Osteoblast (primary cell): ENCODE results near the gene LSS. TPM values are rescaled to one million over a fixed set of nuclear protein-coding genes. Genes with fewer than 3 reads are reported as not detected.
"Not testable (repeated sequence)": the region's sequence is repeated elsewhere in the genome, so short reads cannot be mapped to it uniquely, and the experiment has no call there.

ENCODE experiments used
- DNase-seq: peaks from one replicate; pipeline ENCODE4 v3.0.0; 2011; ENCODE audit warnings: low spot score, mixed read lengths; ENCODE audit not compliant: insufficient read length; ENCODE audit errors: missing footprints
- H2AFZ ChIP-seq: 2 replicates; pipeline ENCODE4 v1.6.0; 2011; ENCODE audit warnings: mild to moderate bottlenecking, low read length
- H3K27ac ChIP-seq: 2 replicates; pipeline ENCODE4 v1.5.1; 2011; ENCODE audit warnings: mild to moderate bottlenecking, low read depth, low read length, moderate library complexity
- H3K27me3 ChIP-seq: 2 replicates; pipeline ENCODE4 v1.6.0; 2012; ENCODE audit warnings: mild to moderate bottlenecking, control low read depth, inconsistent platforms, low read length, moderate library complexity; ENCODE audit not compliant: insufficient read depth
- H3K36me3 ChIP-seq: 2 replicates; pipeline ENCODE4 v1.5.1; 2011; ENCODE audit warnings: mild to moderate bottlenecking, low read length, control low read depth, moderate library complexity; ENCODE audit not compliant: insufficient read depth
- H3K4me1 ChIP-seq: 2 replicates; pipeline ENCODE4 v1.5.1; 2011; ENCODE audit warnings: mild to moderate bottlenecking, low read length, control low read depth, moderate library complexity; ENCODE audit not compliant: insufficient read depth
- H3K4me2 ChIP-seq: 2 replicates; pipeline ENCODE4 v1.6.0; 2011; ENCODE audit warnings: mild to moderate bottlenecking, low read length; ENCODE audit not compliant: insufficient read depth
- H3K4me3 ChIP-seq: fragments of 200-600 bp; sonication (generic); 3 replicates; pipeline ENCODE4 v1.5.1; 2012; ENCODE audit warnings: mild to moderate bottlenecking, low read length, inconsistent platforms; ENCODE audit not compliant: insufficient read depth
- H3K79me2 ChIP-seq: 2 replicates; pipeline ENCODE4 v1.6.0; 2012; ENCODE audit warnings: mild to moderate bottlenecking, low read length, control low read depth, inconsistent platforms; ENCODE audit not compliant: insufficient read depth
- H3K9me3 ChIP-seq: 2 replicates; pipeline ENCODE4 v1.5.1; 2011; ENCODE audit warnings: low read depth, low read length, control low read depth
- H4K20me1 ChIP-seq: 2 replicates; pipeline ENCODE4 v1.6.0; 2012; ENCODE audit warnings: mild to moderate bottlenecking, low read length, control low read depth; ENCODE audit not compliant: insufficient read depth
- CTCF ChIP-seq: IDR thresholded peaks from 2 replicates; pipeline ENCODE4 v1.5.1; 2011; ENCODE audit warnings: mild to moderate bottlenecking, low read depth, low read length, moderate library complexity; ENCODE audit errors: extremely low read depth
- total RNA-seq: library from RNA; depleted of rRNA; stranded (reverse); fragments of >200 nt; gene quantifications from 2 replicates; pipeline ENCODE4 v1.2.3, GENCODE V29; 2012

Gene LSS
- total RNA-seq, 1 donor = 122 TPM

- Histone ChIP-seq H3K4me3 (no peak overlapping the region), H3K4me1 (no peaks in the 10 kb centered on the region), H3K27ac (no peak overlapping the region), H3K27me3 (no peaks in the 10 kb centered on the region), H3K36me3 (peaks cover 90% of the 10 kb centered on the region), H3K9me3 (no peaks in the 10 kb centered on the region), H3K79me2 (no peaks in the 10 kb centered on the region), H3K4me2 (no peak overlapping the region), H4K20me1 (peaks cover 3% of the 10 kb centered on the region), H2AFZ (no peak overlapping the region)
- no peak for TF ChIP-seq CTCF
- DNase-seq = no peak
Observed at GRCh38 chr21:46245213-46245915, 16.8 kb upstream of the LSS start.

GRCh38 chr21:46244602-46245001, 16.0 kb upstream of the LSS start:
- Histone ChIP-seq H2AFZ (no peak overlapping the region), H3K4me3 (no peak overlapping the region), H3K27ac (no peak overlapping the region), H3K4me1 (no peaks in the 10 kb centered on the region), H3K36me3 (peaks cover 90% of the 10 kb centered on the region), H3K9me3 (no peaks in the 10 kb centered on the region), H3K79me2 (no peaks in the 10 kb centered on the region), H3K4me2 (no peak overlapping the region), H3K27me3 (no peaks in the 10 kb centered on the region), H4K20me1 (peaks cover 1% of the 10 kb centered on the region)
- DNase-seq = no peak
- TF ChIP-seq CTCF = no peak

- Histone ChIP-seq H3K4me1 (no peaks in the 10 kb centered on the region), H3K27ac (no peak overlapping the region), H3K4me2 (no peak overlapping the region), H3K4me3 (no peak overlapping the region), H3K9me3 (no peaks in the 10 kb centered on the region), H3K79me2 (no peaks in the 10 kb centered on the region), H4K20me1 (no peaks in the 10 kb centered on the region), H3K36me3 (peaks cover 90% of the 10 kb centered on the region), H3K27me3 (no peaks in the 10 kb centered on the region), H2AFZ (no peak overlapping the region)
- peak; percentile 11 for DNase-seq
- TF ChIP-seq CTCF = no peak
Observed at GRCh38 chr21:46243960-46244361, 15.4 kb upstream of the LSS start.

- no peaks in the 10 kb centered on the region for H3K79me2 ChIP-seq
- no peak overlapping the region for H3K27ac ChIP-seq
- no peaks in the 10 kb centered on the region for H3K4me1 ChIP-seq
- no peak overlapping the region for H3K4me3 ChIP-seq
- H4K20me1 ChIP-seq = no peaks in the 10 kb centered on the region
- no peak for TF ChIP-seq CTCF
- H3K4me2 ChIP-seq = no peak overlapping the region
- no peaks in the 10 kb centered on the region for H3K9me3 ChIP-seq
- no peak overlapping the region for H2AFZ ChIP-seq
- H3K27me3 ChIP-seq = no peaks in the 10 kb centered on the region
- H3K36me3 ChIP-seq = peaks cover 94% of the 10 kb centered on the region
- DNase-seq = peak; percentile 25
Observed at GRCh38 chr21:46243325-46243724, 14.8 kb upstream of the LSS start.

- H3K4me1 ChIP-seq, H2AFZ ChIP-seq, DNase-seq, H3K4me3 ChIP-seq, H3K27me3 ChIP-seq, H4K20me1 ChIP-seq, H3K27ac ChIP-seq, H3K9me3 ChIP-seq, H3K79me2 ChIP-seq, H3K4me2 ChIP-seq: not testable (repeated sequence)
- peaks cover 88% of the 10 kb centered on the region for H3K36me3 ChIP-seq
Observed at GRCh38 chr21:46241577-46241976, 13.0 kb upstream of the LSS start.
